Peyer's patch (tissue), 4 donors: ENCODE results near the gene GALNT12. TPM values are rescaled to one million over a fixed set of nuclear protein-coding genes. Genes with fewer than 3 reads are reported as not detected.

Experiments
- DNase-seq, 3 donors: peaks; one replicate each; pipeline ENCODE4 v3.0.0-alpha.2; 2017 to 2019
- H3K27ac ChIP-seq, 4 donors: fragments of 200-600 bp; sonication (generic); one replicate each; pipeline ENCODE4 v1.5.1; 2016 to 2019
- H3K27me3 ChIP-seq, 2 donors: fragments of 200-600 bp; sonication (generic); one replicate each; pipeline ENCODE4 v1.5.1; 2019
- H3K36me3 ChIP-seq, 3 donors: fragments of 200-600 bp; sonication (generic); one replicate each; pipeline ENCODE4 v1.5.1; 2016 to 2019
- H3K4me1 ChIP-seq, 4 donors: fragments of 200-600 bp; sonication (generic); one replicate each; pipeline ENCODE4 v1.5.1; 2016 to 2019
- H3K4me3 ChIP-seq, 4 donors: fragments of 200-600 bp; sonication (generic); 1 replicate in 3 of 4; 2 replicates in 1 of 4; pipeline ENCODE4 v1.5.1; 2016 to 2019; ENCODE audit warnings: mild to moderate bottlenecking in 1 of 4
- H3K9me3 ChIP-seq, 4 donors: fragments of 200-600 bp; sonication (generic); one replicate each; pipeline ENCODE4 v1.5.1; 2016 to 2019; ENCODE audit warnings: mild to moderate bottlenecking in 1 of 4
- POLR2A ChIP-seq, 2 donors: fragments of 450-650 bp; IDR thresholded peaks; one replicate each; pipeline ENCODE4 v1.5.1; 2017; ENCODE audit warnings: antibody characterized with exemption in 2 of 2, mild to moderate bottlenecking in 2 of 2, moderate library complexity in 2 of 2
- total RNA-seq, 4 donors: library from RNA; depleted of rRNA; stranded (reverse); fragments of >200 nt; gene quantifications; one replicate each; pipeline ENCODE4 v1.1.0, GENCODE V29; 2016
- TF ChIP-seq, protein P1 (sequence below), 6 experiments: fragments of 450-650 bp in 4 of 6; fragments of 200-600 bp in 2 of 6; sonication (generic) in 1 of 6; IDR thresholded peaks; one replicate each; pipeline ENCODE4 v1.5.1; 2017 to 2019; ENCODE audit warnings: antibody characterized with exemption in 6 of 6, mild to moderate bottlenecking in 3 of 6, moderate library complexity in 1 of 6

Gene GALNT12, protein sequence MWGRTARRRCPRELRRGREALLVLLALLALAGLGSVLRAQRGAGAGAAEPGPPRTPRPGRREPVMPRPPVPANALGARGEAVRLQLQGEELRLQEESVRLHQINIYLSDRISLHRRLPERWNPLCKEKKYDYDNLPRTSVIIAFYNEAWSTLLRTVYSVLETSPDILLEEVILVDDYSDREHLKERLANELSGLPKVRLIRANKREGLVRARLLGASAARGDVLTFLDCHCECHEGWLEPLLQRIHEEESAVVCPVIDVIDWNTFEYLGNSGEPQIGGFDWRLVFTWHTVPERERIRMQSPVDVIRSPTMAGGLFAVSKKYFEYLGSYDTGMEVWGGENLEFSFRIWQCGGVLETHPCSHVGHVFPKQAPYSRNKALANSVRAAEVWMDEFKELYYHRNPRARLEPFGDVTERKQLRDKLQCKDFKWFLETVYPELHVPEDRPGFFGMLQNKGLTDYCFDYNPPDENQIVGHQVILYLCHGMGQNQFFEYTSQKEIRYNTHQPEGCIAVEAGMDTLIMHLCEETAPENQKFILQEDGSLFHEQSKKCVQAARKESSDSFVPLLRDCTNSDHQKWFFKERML
- 100 to 1,000 TPM in 2 of 4 donors, 10 to 100 TPM in 2; 73.6 to 118 (median 93.0) TPM for total RNA-seq

DNA sequence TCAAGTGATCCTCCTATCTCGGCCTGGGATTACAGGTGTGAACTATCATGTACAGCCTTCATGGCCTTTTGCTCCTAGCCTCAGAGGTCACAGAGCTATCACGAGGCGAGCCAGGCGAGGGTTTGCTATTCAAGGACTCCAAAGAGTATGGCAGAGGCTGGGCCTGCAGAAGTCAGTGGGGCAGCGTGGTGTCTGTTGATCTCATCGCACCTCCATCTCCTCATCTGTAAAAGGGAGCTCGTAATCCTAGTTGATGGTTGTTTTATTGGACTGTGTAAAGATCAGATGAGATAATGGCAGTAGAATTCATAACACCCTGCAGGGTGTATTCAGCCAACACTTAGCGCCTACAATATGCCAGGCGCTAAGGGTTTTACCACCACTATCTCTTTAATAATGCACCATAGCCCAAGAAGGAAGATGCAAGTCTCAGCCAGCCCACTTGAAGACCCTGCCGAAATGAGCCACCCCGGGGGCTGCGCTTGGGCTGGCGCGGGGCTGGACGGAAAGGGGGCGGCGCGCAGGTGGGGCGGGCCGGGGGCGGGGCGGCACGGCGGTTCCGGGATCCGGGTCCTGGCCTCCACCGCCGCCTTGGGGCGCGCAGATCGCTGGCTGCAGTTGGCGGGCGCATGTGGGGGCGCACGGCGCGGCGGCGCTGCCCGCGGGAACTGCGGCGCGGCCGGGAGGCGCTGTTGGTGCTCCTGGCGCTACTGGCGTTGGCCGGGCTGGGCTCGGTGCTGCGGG, at the start of gene GALNT12:
GALNT12 (plus strand) TSS at position 601 of the 744 bp plus-strand sequence; CDS start at position 630, 29 bp downstream.
- H3K4me1 ChIP-seq, result peaks cover 0 to 45% (median 4%) of the 10 kb centered on the region in 4 donors
- H3K36me3 ChIP-seq, result no peaks in the 10 kb centered on the region
- DNase-seq, result peak; percentile 49 to 87 (median 81)
- peak within 1 kb of the TSS; percentile 50 to 72 (median 62) for H3K4me3 ChIP-seq
- peak; percentile 53 to 54 for TF ChIP-seq POLR2A (IDR thresholded peaks at IDR 0.05)
- TF ChIP-seq, protein P1, sequence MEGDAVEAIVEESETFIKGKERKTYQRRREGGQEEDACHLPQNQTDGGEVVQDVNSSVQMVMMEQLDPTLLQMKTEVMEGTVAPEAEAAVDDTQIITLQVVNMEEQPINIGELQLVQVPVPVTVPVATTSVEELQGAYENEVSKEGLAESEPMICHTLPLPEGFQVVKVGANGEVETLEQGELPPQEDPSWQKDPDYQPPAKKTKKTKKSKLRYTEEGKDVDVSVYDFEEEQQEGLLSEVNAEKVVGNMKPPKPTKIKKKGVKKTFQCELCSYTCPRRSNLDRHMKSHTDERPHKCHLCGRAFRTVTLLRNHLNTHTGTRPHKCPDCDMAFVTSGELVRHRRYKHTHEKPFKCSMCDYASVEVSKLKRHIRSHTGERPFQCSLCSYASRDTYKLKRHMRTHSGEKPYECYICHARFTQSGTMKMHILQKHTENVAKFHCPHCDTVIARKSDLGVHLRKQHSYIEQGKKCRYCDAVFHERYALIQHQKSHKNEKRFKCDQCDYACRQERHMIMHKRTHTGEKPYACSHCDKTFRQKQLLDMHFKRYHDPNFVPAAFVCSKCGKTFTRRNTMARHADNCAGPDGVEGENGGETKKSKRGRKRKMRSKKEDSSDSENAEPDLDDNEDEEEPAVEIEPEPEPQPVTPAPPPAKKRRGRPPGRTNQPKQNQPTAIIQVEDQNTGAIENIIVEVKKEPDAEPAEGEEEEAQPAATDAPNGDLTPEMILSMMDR (IDR thresholded peaks at IDR 0.05), result peak in 2 of 6 experiments; percentile 8 to 19
- peak within 1 kb of the TSS; percentile 32 to 87 (median 66) for H3K27ac ChIP-seq
- no peaks in the 10 kb centered on the region for H3K27me3 ChIP-seq
- no peaks in the 10 kb centered on the region for H3K9me3 ChIP-seq

DNA sequence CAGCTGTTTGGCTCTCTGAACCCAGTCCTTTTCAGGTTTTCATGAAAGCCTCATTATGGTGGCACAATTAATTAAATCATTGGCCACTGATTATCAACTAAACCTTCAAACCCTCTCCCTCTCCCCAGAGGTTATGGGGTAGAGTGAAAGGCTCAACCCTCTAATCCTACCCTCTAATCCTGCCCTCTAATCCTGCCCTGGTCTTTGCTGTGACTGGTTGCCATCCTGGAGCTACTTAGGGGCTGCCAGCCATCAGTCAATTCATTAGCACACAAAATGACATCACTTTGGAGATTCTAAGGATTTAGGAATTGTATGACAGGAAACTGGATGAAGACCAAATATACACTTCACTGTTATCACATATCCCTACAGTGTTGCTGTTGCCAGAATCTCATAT, 47.2 kb upstream of the GALNT12 start:
- Histone ChIP-seq H3K9me3 (no peaks in the 10 kb centered on the region), H3K27me3 (no peaks in the 10 kb centered on the region), H3K4me3 (no peak overlapping the region), H3K36me3 (peaks cover 0 to 38% (median 0%) of the 10 kb centered on the region in 3 donors), H3K4me1 (no peaks in the 10 kb centered on the region), H3K27ac (no peak overlapping the region)
- DNase-seq, result no peak
- TF ChIP-seq, protein P1 (IDR thresholded peaks at IDR 0.05), result no peak
- no peak for TF ChIP-seq POLR2A (IDR thresholded peaks at IDR 0.05)

DNA sequence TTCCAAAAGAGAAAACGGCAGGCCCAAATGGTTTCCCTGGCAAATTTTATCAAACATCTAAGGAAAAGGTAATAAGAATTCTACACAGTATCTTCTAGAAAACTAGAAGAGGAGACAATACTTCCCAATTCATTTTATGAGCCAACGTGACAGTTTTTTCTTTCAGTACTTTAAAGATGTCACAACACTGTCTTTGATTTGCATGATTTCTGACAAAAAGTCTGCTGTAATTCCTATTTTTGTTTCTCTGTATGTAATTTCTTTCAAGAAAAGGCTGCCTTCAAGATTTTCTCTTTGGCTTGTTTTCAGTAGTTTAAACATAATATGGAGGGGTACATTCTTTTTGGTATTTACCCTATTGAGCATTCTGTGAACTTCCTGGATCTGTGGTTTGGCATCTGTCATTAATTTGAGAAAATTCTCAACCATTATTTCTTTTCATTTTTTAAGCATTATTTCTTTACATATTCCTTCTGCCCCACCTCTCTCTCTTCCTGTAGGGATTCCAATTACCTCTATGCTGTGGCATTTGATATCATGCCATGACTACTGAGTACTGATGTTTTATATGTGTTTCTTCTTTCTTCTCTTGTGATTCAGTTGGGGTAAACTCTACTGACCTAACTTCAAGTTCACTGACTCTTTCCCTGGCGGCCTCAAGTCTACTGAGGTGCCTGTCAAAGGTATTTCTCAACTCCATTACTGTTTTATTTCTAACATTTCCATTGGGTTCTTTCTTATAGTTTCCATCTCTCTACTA, 43.3 kb upstream of the GALNT12 start:
- TF ChIP-seq, protein P1 (IDR thresholded peaks at IDR 0.05), result no peak
- no peak for TF ChIP-seq POLR2A (IDR thresholded peaks at IDR 0.05)
- peaks cover 0 to 40% (median 0%) of the 10 kb centered on the region in 3 donors for H3K36me3 ChIP-seq

DNA sequence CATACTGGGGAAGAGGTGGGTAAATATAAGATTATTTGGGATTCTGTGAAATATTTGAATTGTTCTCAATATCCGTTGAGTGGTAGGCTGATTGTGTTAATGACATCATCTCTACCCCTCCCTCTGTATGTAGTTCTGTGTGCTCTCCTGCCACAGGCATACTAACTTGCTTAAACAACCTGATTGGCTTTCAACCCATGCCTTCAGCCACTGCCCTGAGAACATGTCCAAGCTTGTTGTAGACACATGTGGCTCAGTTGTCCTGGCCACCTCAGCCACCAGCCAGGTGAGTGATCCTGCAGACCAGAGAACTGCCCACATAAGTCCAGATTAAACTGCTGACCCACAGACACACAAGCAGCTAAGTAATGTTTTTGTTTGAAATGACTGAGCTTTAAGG, 42.2 kb upstream of the GALNT12 start:
- Histone ChIP-seq H3K4me3 (no peak overlapping the region), H3K27ac (no peak overlapping the region), H3K4me1 (no peaks in the 10 kb centered on the region), H3K27me3 (no peaks in the 10 kb centered on the region), H3K9me3 (no peaks in the 10 kb centered on the region), H3K36me3 (peaks cover 0 to 31% (median 0%) of the 10 kb centered on the region in 3 donors)
- DNase-seq, result no peak
- TF ChIP-seq POLR2A (IDR thresholded peaks at IDR 0.05), result no peak
- TF ChIP-seq, protein P1 (IDR thresholded peaks at IDR 0.05), result no peak

More for the DNA sequence above, 43.3 kb upstream of the GALNT12 start:
- Histone ChIP-seq H3K27me3 (no peaks in the 10 kb centered on the region), H3K4me1 (no peaks in the 10 kb centered on the region), H3K27ac (no peak overlapping the region), H3K4me3 (no peak overlapping the region), H3K9me3 (no peaks in the 10 kb centered on the region)
- DNase-seq, result no peak

DNA sequence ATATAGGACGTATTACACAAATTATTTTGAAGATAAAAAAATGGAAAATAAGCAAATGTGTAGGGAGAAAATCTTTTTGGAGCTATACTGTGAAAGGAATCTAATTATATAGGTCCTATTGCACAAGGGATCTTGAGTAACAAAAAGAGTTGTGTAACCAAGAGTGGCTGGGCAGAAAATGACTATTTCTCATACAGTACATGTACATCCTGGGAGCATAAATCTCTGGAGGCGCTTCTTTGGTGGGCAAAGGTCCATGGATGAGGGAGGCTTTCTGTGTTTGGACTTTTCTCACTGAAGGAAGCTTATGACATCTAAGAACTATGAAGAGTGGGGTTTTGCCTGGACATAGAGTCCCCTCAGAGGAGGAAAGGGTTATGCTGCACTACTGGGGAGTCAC, 40.9 kb upstream of the GALNT12 start:
- H3K9me3 ChIP-seq, result no peaks in the 10 kb centered on the region
- peaks cover 0 to 33% (median 0%) of the 10 kb centered on the region in 3 donors for H3K36me3 ChIP-seq
- TF ChIP-seq POLR2A (IDR thresholded peaks at IDR 0.05), result no peak
- TF ChIP-seq, protein P1 (IDR thresholded peaks at IDR 0.05), result no peak
- DNase-seq, result no peak
- H3K4me1 ChIP-seq, result no peaks in the 10 kb centered on the region
- H3K27me3 ChIP-seq, result no peaks in the 10 kb centered on the region
- no peak overlapping the region for H3K27ac ChIP-seq
- H3K4me3 ChIP-seq, result no peak overlapping the region
